H9 (cell line): Measurements from ENCODE around the gene HNRNPLL. TPM values are rescaled to one million over a fixed set of nuclear protein-coding genes. Genes with fewer than 3 reads are reported as not detected.
A peak's percentile ranks its signal among the peaks of the same experiment; 100 is the strongest.

Experiments
- DNase-seq: peaks from one replicate; pipeline ENCODE4 v3.0.0-alpha.2; 2017
- H2AFZ ChIP-seq: one replicate; pipeline ENCODE4 v1.6.1; 2013; ENCODE audit warnings: mild to moderate bottlenecking, low read length, control low read depth, moderate library complexity
- H2AK5ac ChIP-seq: 2 replicates; pipeline ENCODE4 v1.6.1; 2013; ENCODE audit warnings: low read length, control low read depth, mixed read lengths; ENCODE audit not compliant: insufficient read length
- H2BK120ac ChIP-seq: one replicate; pipeline ENCODE4 v1.6.1; 2013; ENCODE audit warnings: low read depth, mild to moderate bottlenecking, low read length, control low read depth, inconsistent platforms; ENCODE audit not compliant: poor library complexity, severe bottlenecking
- H2BK12ac ChIP-seq: 2 replicates; pipeline ENCODE4 v1.6.1; 2013; ENCODE audit warnings: low read length, control low read depth, mixed read lengths, low read depth; ENCODE audit not compliant: insufficient read length
- H2BK15ac ChIP-seq: 2 replicates; pipeline ENCODE4 v1.6.1; 2013; ENCODE audit warnings: low read depth, low read length, control low read depth
- H2BK20ac ChIP-seq: one replicate; pipeline ENCODE4 v1.6.1; 2013; ENCODE audit warnings: low read depth, mild to moderate bottlenecking, low read length, control low read depth, inconsistent platforms; ENCODE audit not compliant: poor library complexity, severe bottlenecking
- H2BK5ac ChIP-seq: 2 replicates; pipeline ENCODE4 v1.6.1; 2013; ENCODE audit warnings: low read length, control low read depth, mixed read lengths; ENCODE audit not compliant: insufficient read length
- H3K14ac ChIP-seq: 2 replicates; pipeline ENCODE4 v1.6.1; 2013; ENCODE audit warnings: low read length, control low read depth; ENCODE audit not compliant: insufficient read depth
- H3K18ac ChIP-seq: 2 replicates; pipeline ENCODE4 v1.6.1; 2013; ENCODE audit warnings: low read depth, mild to moderate bottlenecking, mixed read lengths, low read length, control low read depth; ENCODE audit not compliant: insufficient read length
- H3K23ac ChIP-seq: 2 replicates; pipeline ENCODE4 v1.6.1; 2013; ENCODE audit warnings: low read length, control low read depth, mixed read lengths, low read depth; ENCODE audit not compliant: insufficient read length
- H3K23me2 ChIP-seq: 2 replicates; pipeline ENCODE4 v1.6.1; 2013; ENCODE audit warnings: low read depth, mild to moderate bottlenecking, mixed read lengths, low read length, control low read depth; ENCODE audit not compliant: insufficient read length, poor library complexity, severe bottlenecking
- H3K27ac ChIP-seq: 2 replicates; pipeline ENCODE4 v1.5.1; 2013; ENCODE audit warnings: low read length, control low read depth, mixed read lengths, low read depth; ENCODE audit not compliant: insufficient read length
- H3K27me3 ChIP-seq: 2 replicates; pipeline ENCODE4 v1.6.1; 2013; ENCODE audit warnings: low read length, control low read depth, inconsistent platforms; ENCODE audit not compliant: insufficient read depth
- H3K4ac ChIP-seq: 2 replicates; pipeline ENCODE4 v1.6.1; 2013; ENCODE audit warnings: low read depth, mild to moderate bottlenecking, control low read depth, inconsistent platforms, low read length, moderate library complexity
- H3K4me1 ChIP-seq: 2 replicates; pipeline ENCODE4 v1.6.1; 2013; ENCODE audit warnings: low read length, control low read depth, inconsistent platforms; ENCODE audit not compliant: insufficient read depth
- H3K4me2 ChIP-seq: 2 replicates; pipeline ENCODE4 v1.6.1; 2013; ENCODE audit warnings: low read length, control low read depth, mixed read lengths; ENCODE audit not compliant: insufficient read length, insufficient read depth
- H3K56ac ChIP-seq: 2 replicates; pipeline ENCODE4 v1.6.1; 2013; ENCODE audit warnings: low read depth, mild to moderate bottlenecking, mixed read lengths, low read length, control low read depth; ENCODE audit not compliant: insufficient read length
- H3K79me1 ChIP-seq: 2 replicates; pipeline ENCODE4 v1.6.1; 2013; ENCODE audit warnings: low read depth, mild to moderate bottlenecking, moderate library complexity, low read length, control low read depth, inconsistent platforms; ENCODE audit not compliant: insufficient read depth, poor library complexity, severe bottlenecking
- H3K79me2 ChIP-seq: 2 replicates; pipeline ENCODE4 v1.6.1; 2013; ENCODE audit warnings: low read length, control low read depth, inconsistent platforms; ENCODE audit not compliant: insufficient read depth
- H3K9ac ChIP-seq: 2 replicates; pipeline ENCODE4 v1.6.1; 2013; ENCODE audit warnings: low read length, control low read depth, mixed read lengths; ENCODE audit not compliant: insufficient read length; ENCODE audit errors: extremely low read depth
- H3K9me3 ChIP-seq: one replicate; pipeline ENCODE4 v1.6.1; 2013; ENCODE audit warnings: low read depth, low read length, inconsistent platforms; ENCODE audit not compliant: control insufficient read depth
- H3T11ph ChIP-seq: one replicate; pipeline ENCODE4 v1.6.1; 2013; ENCODE audit warnings: mild to moderate bottlenecking, low read length, control low read depth, inconsistent platforms
- H4K20me1 ChIP-seq: one replicate; pipeline ENCODE4 v1.6.1; 2013; ENCODE audit not compliant: control insufficient read depth, insufficient read length, insufficient read depth
- H4K5ac ChIP-seq: 2 replicates; pipeline ENCODE4 v1.6.1; 2013; ENCODE audit warnings: low read depth, mild to moderate bottlenecking, mixed read lengths, low read length, control low read depth; ENCODE audit not compliant: insufficient read length
- H4K8ac ChIP-seq: replicated peaks from 2 replicates; pipeline ENCODE4 v1.6.1; 2013; ENCODE audit warnings: low read length, control low read depth, mixed read lengths, low read depth; ENCODE audit not compliant: insufficient read length
- H4K91ac ChIP-seq: 2 replicates; pipeline ENCODE4 v1.6.1; 2013; ENCODE audit warnings: low read depth, mild to moderate bottlenecking, moderate library complexity, mixed read lengths, low read length, control low read depth; ENCODE audit not compliant: insufficient read length
- H3K27ac Mint-ChIP-seq, 3 experiments: 2 replicates in 2 of 3; 3 replicates in 1 of 3; pipeline ENCODE4 v1.8.0; 2020 to 2021; ENCODE audit warnings: mixed read lengths in 3 of 3, mild to moderate bottlenecking in 1 of 3, moderate library complexity in 1 of 3
- H3K27me3 Mint-ChIP-seq: 2 replicates; pipeline ENCODE4 v1.8.0; 2021; ENCODE audit warnings: low read depth, mild to moderate bottlenecking, moderate library complexity, mixed read lengths
- H3K36me3 Mint-ChIP-seq, 3 experiments: 2 replicates in 2 of 3; 3 replicates in 1 of 3; pipeline ENCODE4 v1.8.0; 2020 to 2021; ENCODE audit warnings: low read depth in 3 of 3, mixed read lengths in 3 of 3; ENCODE audit not compliant: insufficient read depth in 1 of 3
- H3K4me1 Mint-ChIP-seq, 2 experiments: 2 replicates each; pipeline ENCODE4 v1.8.0; 2020; ENCODE audit warnings: mixed read lengths in 2 of 2
- H3K4me3 Mint-ChIP-seq, 2 experiments: 2 replicates in 1 of 2; 3 replicates in 1 of 2; pipeline ENCODE4 v1.8.0; 2020 to 2021; ENCODE audit warnings: mild to moderate bottlenecking in 2 of 2, mixed read lengths in 2 of 2, moderate library complexity in 1 of 2
- H3K9me3 Mint-ChIP-seq, 2 experiments: 2 replicates in 1 of 2; 3 replicates in 1 of 2; pipeline ENCODE4 v1.8.0; 2020; ENCODE audit warnings: mild to moderate bottlenecking in 2 of 2, mixed read lengths in 2 of 2, moderate library complexity in 1 of 2
- WGBS: extraction: QIAGEN DNeasy Blood & Tissue Kit; methylation state at CpG from one replicate; pipeline ENCODE4 v1.1.7; 2013; ENCODE audit warnings: missing lambda C conversion rate, low lambda C conversion rate, mixed read lengths; ENCODE audit not compliant: insufficient read length; ENCODE audit errors: extremely low coverage; 5-methylcytosine and 5-hydroxymethylcytosine counted together
- total RNA-seq: library from RNA; stranded (reverse); gene quantifications from 2 replicates; pipeline ENCODE4 v1.2.1, GENCODE V29; 2021
- TF ChIP-seq, protein P1 (sequence below): fragments of 200-600 bp; sonication (generic); conservative IDR thresholded peaks from 3 replicates; pipeline ENCODE4 v1.8.0; 2021; ENCODE audit warnings: antibody characterized with exemption, mild to moderate bottlenecking

HNRNPLL gene
- total RNA-seq, 1 experiment from 2014 or later: 52.3 TPM

DNA sequence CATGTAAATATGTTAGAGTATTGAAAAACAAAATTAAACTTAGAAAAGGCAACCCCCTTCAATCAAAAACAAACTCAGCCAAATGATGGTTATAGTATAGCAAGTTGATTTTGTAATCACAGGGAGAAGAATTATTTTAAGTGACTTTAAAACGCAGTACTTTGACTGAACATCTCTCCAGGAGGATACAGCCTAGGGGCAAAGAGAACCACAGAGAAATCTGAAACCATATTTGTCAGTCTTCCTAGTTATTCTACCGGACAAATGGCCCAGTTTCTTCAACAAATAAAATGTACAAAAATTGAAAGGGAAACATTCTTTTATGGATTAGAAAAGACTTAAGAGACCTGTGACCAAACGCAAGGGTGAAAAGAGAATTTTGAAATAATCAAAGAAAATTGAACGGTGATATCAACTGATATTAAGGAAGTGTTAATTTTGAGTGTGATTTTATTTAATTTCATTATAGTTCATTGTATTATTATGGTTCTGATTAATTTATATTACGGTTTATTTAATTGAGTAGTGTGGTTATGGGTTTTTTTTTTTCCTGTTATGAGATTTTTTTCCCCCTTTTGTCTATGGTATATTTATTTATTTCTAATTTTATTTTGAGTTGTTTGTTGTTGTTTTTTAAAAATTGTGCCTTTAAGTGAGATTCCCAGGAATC lies 75.3 kb downstream of the HNRNPLL start:
- Histone ChIP-seq H2BK120ac (no peak overlapping the region), H2BK12ac (no peak overlapping the region), H2BK5ac (no peak overlapping the region), H4K20me1 (no peaks in the 10 kb centered on the region), H3K4me1 (peaks cover 9% of the 10 kb centered on the region; the same call in 1 of the 2 replicates), H3K23ac (no peak overlapping the region), H2BK20ac (no peak overlapping the region), H3K56ac (no peak overlapping the region), H4K91ac (no peak overlapping the region), H2AK5ac (no peak overlapping the region), H2BK15ac (no peak overlapping the region), H3K14ac (no peak overlapping the region), H3K79me1 (no peaks in the 10 kb centered on the region), H3T11ph (no peak overlapping the region), H3K79me2 (no peaks in the 10 kb centered on the region), H4K5ac (no peak overlapping the region), H3K27me3 (no peaks in the 10 kb centered on the region), H3K4me2 (peak overlapping the region; percentile 60), H2AFZ (peak overlapping the region; percentile 99), H3K4ac (no peak overlapping the region), H3K9me3 (no peaks in the 10 kb centered on the region), H3K9ac (no peak overlapping the region), H4K8ac (no peak overlapping the region), H3K18ac (no peak overlapping the region), H3K27ac (no peak overlapping the region), H3K23me2 (no peaks in the 10 kb centered on the region)
- DNase-seq: no peak
- H3K4me1 Mint-ChIP-seq: peaks cover 22 to 25% of the 10 kb centered on the region in 2 experiments
- 100% methylated on average over 2 of the region's 5 CpGs for WGBS
- H3K27ac Mint-ChIP-seq: no peak overlapping the region
- H3K9me3 Mint-ChIP-seq: no peaks in the 10 kb centered on the region
- H3K27me3 Mint-ChIP-seq: peaks cover 3% of the 10 kb centered on the region
- TF ChIP-seq, protein P1, sequence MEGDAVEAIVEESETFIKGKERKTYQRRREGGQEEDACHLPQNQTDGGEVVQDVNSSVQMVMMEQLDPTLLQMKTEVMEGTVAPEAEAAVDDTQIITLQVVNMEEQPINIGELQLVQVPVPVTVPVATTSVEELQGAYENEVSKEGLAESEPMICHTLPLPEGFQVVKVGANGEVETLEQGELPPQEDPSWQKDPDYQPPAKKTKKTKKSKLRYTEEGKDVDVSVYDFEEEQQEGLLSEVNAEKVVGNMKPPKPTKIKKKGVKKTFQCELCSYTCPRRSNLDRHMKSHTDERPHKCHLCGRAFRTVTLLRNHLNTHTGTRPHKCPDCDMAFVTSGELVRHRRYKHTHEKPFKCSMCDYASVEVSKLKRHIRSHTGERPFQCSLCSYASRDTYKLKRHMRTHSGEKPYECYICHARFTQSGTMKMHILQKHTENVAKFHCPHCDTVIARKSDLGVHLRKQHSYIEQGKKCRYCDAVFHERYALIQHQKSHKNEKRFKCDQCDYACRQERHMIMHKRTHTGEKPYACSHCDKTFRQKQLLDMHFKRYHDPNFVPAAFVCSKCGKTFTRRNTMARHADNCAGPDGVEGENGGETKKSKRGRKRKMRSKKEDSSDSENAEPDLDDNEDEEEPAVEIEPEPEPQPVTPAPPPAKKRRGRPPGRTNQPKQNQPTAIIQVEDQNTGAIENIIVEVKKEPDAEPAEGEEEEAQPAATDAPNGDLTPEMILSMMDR: no peak
- peak overlapping the region in 1 of 2 experiments; percentile 68; a peak in 3 of 5 replicates for H3K4me3 Mint-ChIP-seq
- H3K36me3 Mint-ChIP-seq: no peaks in the 10 kb centered on the region
